Spleen (tissue), 11 donors: ENCODE results near the gene SPATS2. TPM values are rescaled to one million over a fixed set of nuclear protein-coding genes. Genes with fewer than 3 reads are reported as not detected.

ENCODE experiments used
- DNase-seq: peaks from one replicate; pipeline ENCODE4 v3.0.0-alpha.2; 2020
- H3K27ac ChIP-seq, 8 donors: fragments of 200-600 bp; sonication (generic) in 7 of 8; 1 replicate in 4 of 8; 2 replicates in 4 of 8; pipeline versions ENCODE4 v1.5.0 to v1.8.0; 2016 to 2021; ENCODE audit warnings: inconsistent platforms in 4 of 8, mild to moderate bottlenecking in 4 of 8, moderate library complexity in 1 of 8
- H3K27me3 ChIP-seq, 7 donors: fragments of 200-600 bp; sonication (generic) in 6 of 7; replicated peaks in 1 of 7; 1 replicate in 4 of 7; 2 replicates in 3 of 7; pipeline versions ENCODE4 v1.5.0 to v1.8.0; 2016 to 2021; ENCODE audit warnings: inconsistent platforms in 3 of 7, mild to moderate bottlenecking in 1 of 7
- H3K36me3 ChIP-seq, 6 donors: fragments of 200-600 bp; sonication (generic) in 5 of 6; 1 replicate in 4 of 6; 2 replicates in 2 of 6; pipeline versions ENCODE4 v1.5.0 to v1.8.0; 2016 to 2021; ENCODE audit warnings: inconsistent platforms in 2 of 6
- H3K4me1 ChIP-seq, 6 donors: fragments of 200-600 bp; sonication (generic) in 5 of 6; 1 replicate in 3 of 6; 2 replicates in 3 of 6; pipeline versions ENCODE4 v1.5.0 to v1.8.0; 2016 to 2021; ENCODE audit warnings: inconsistent platforms in 3 of 6
- H3K4me3 ChIP-seq, 8 donors: fragments of 200-600 bp; sonication (generic) in 7 of 8; 1 replicate in 4 of 8; 2 replicates in 4 of 8; pipeline versions ENCODE4 v1.5.0 to v1.8.0; 2016 to 2021; ENCODE audit warnings: inconsistent platforms in 4 of 8, mild to moderate bottlenecking in 4 of 8, moderate library complexity in 2 of 8
- H3K9me3 ChIP-seq, 8 donors: fragments of 200-600 bp; sonication (generic) in 7 of 8; 1 replicate in 4 of 8; 2 replicates in 4 of 8; pipeline versions ENCODE4 v1.5.0 to v1.8.0; 2016 to 2021; ENCODE audit warnings: inconsistent platforms in 4 of 8
- CTCF ChIP-seq, 11 experiments: fragments of 200-600 bp in 7 of 11; fragments of 450-650 bp in 4 of 11; sonication (generic) in 4 of 11; IDR thresholded peaks in 8 of 11; conservative IDR thresholded peaks in 3 of 11; 1 replicate in 7 of 11; 2 replicates in 4 of 11; pipeline versions ENCODE4 v1.4.0 to v1.8.0; 2016 to 2021; ENCODE audit warnings: antibody characterized with exemption in 11 of 11, inconsistent platforms in 4 of 11, mild to moderate bottlenecking in 1 of 11
- POLR2A ChIP-seq, 3 donors: fragments of 450-650 bp; IDR thresholded peaks; one replicate each; pipeline ENCODE4 v1.5.1; 2017; ENCODE audit warnings: antibody characterized with exemption in 3 of 3, mild to moderate bottlenecking in 1 of 3
- POLR2AphosphoS5 ChIP-seq, 3 donors: sonication (generic); formaldehyde crosslinking; IDR thresholded peaks; one replicate each; pipeline ENCODE4 v1.5.1; 2017; ENCODE audit warnings: antibody characterized with exemption in 3 of 3
- WGBS, 5 donors: extraction: QIAGEN DNeasy Blood & Tissue Kit in 3 of 5; methylation state at CpG; one replicate each; pipeline versions ENCODE4 v1.1.5 to v1.1.7; 2013 to 2018; 5-methylcytosine and 5-hydroxymethylcytosine counted together
- intact Hi-C: fragments of 100-400 bp; cut with DNase I; formaldehyde crosslinking; loops from one replicate; pipeline ENCODE4 v1.15.0; 2023; ENCODE audit warnings: low total_unique reads
- polyA plus RNA-seq, 3 donors: library from polyadenylated mRNA; stranded (reverse); fragments of 200-250 nt; gene quantifications; one replicate each; pipeline ENCODE4 v1.2.1, GENCODE V29; 2013
- total RNA-seq, 7 donors: library from RNA; depleted of rRNA in 3 of 7; stranded (reverse); fragments of >200 nt in 3 of 7; fragmentation: NEBNext Ultra II Directional in 4 of 7; extraction: Animal tissue kit (Norgen Biotek cat#: 25700) in 4 of 7; gene quantifications; one replicate each; pipeline versions ENCODE4 v1.1.0 to v1.2.1, GENCODE V29; 2016 to 2021
- donor health status: healthy with polysubstance abuse.
- donor health status: DM: no; HTN: no; CAD: no; lungs with moderate emphysema.
- donor health status: DM: no; HTN: no; CAD: no.
- donor health status: Bipolar disorder and iron deficiency.
- donor health status: healthy.
- donor health status: DM: no; HTN: no; CAD: no.
- donor health status: DM: yes; HTN: yes; CAD: no.

Gene SPATS2
- total and polyA plus RNA-seq, 10 donors = 7.1 to 27.0 (median 19.0) TPM

- intact Hi-C loops = no loop called here
- no peak overlapping the region for H3K27ac ChIP-seq
- H3K27me3 ChIP-seq = peaks cover 0 to 56% (median 0%) of the 10 kb centered on the region in 7 donors
- H3K4me3 ChIP-seq = no peak overlapping the region
- peaks cover 0 to 10% (median 2%) of the 10 kb centered on the region in 6 donors for H3K4me1 ChIP-seq
- no peaks in the 10 kb centered on the region for H3K36me3 ChIP-seq
- no peak for DNase-seq
- WGBS, 5 donors = 11 to 22% (median 15%) methylated on average over 3 of the region's 3 CpGs
- TF ChIP-seq CTCF (IDR thresholded peaks at IDR 0.05 in 8 of 11, conservative IDR thresholded peaks at IDR 0.05 in 3 of 11) = peak in 8 of 11 experiments; percentile 16 to 53 (median 35)
- TF ChIP-seq POLR2A (IDR thresholded peaks at IDR 0.05) = no peak
- no peaks in the 10 kb centered on the region for H3K9me3 ChIP-seq
Observed at GRCh38 chr12:49357103-49357678, 10.1 kb upstream of the SPATS2 start.

GRCh38 chr12:49358483-49359141 lies 8.7 kb upstream of the SPATS2 start:
- Histone ChIP-seq H3K9me3 (no peaks in the 10 kb centered on the region), H3K4me3 (no peak overlapping the region), H3K36me3 (no peaks in the 10 kb centered on the region), H3K4me1 (peaks cover 0 to 10% (median 2%) of the 10 kb centered on the region in 6 donors), H3K27me3 (peaks cover 0 to 42% (median 0%) of the 10 kb centered on the region in 7 donors), H3K27ac (no peak overlapping the region)
- intact Hi-C loops = loop anchor here (2.0 kb wide), 1 partner anchor 156 kb away; no protein-coding TSS in a partner anchor
- no peak for DNase-seq
- peak; percentile 56 to 83 (median 75) for TF ChIP-seq CTCF (IDR thresholded peaks at IDR 0.05 in 8 of 11, conservative IDR thresholded peaks at IDR 0.05 in 3 of 11)
- TF ChIP-seq POLR2AphosphoS5 (IDR thresholded peaks at IDR 0.05) = no peak
- WGBS, 5 donors = 18 to 29% (median 25%) methylated on average over 7 of the region's 7 CpGs

- H3K9me3 ChIP-seq = no peaks in the 10 kb centered on the region
- 79 to 91% (median 82%) methylated on average over 7 of the region's 7 CpGs for WGBS, 5 donors
- TF ChIP-seq CTCF (IDR thresholded peaks at IDR 0.05 in 8 of 11, conservative IDR thresholded peaks at IDR 0.05 in 3 of 11) (no peak), POLR2A (IDR thresholded peaks at IDR 0.05) (no peak), POLR2AphosphoS5 (IDR thresholded peaks at IDR 0.05) (no peak)
- H3K4me3 ChIP-seq = no peak overlapping the region
- intact Hi-C loops = loop anchor here (2.0 kb wide), 1 partner anchor 155 kb away; no protein-coding TSS in a partner anchor
- DNase-seq = no peak
- H3K27me3 ChIP-seq = peaks cover 0 to 32% (median 0%) of the 10 kb centered on the region in 7 donors
- H3K36me3 ChIP-seq = no peaks in the 10 kb centered on the region
- peaks cover 0 to 10% (median 3%) of the 10 kb centered on the region in 6 donors for H3K4me1 ChIP-seq
- no peak overlapping the region for H3K27ac ChIP-seq
Observed at GRCh38 chr12:49359671-49360070, 7.6 kb upstream of the SPATS2 start.

GRCh38 chr12:49362077-49362476 lies 5.2 kb upstream of the SPATS2 start:
- Histone ChIP-seq H3K27ac (no peak overlapping the region), H3K9me3 (no peaks in the 10 kb centered on the region), H3K36me3 (no peaks in the 10 kb centered on the region), H3K4me1 (peaks cover 0 to 27% (median 15%) of the 10 kb centered on the region in 6 donors), H3K27me3 (peaks cover 0 to 26% (median 0%) of the 10 kb centered on the region in 7 donors), H3K4me3 (no peak overlapping the region)
- intact Hi-C loops = no loop called here
- no peak for TF ChIP-seq CTCF (IDR thresholded peaks at IDR 0.05 in 8 of 11, conservative IDR thresholded peaks at IDR 0.05 in 3 of 11)
- TF ChIP-seq POLR2AphosphoS5 (IDR thresholded peaks at IDR 0.05) = no peak
- no peak for TF ChIP-seq POLR2A (IDR thresholded peaks at IDR 0.05)
- WGBS, 5 donors = 83 to 98% (median 97%) methylated on average over 1 of the region's 1 CpG
- no peak for DNase-seq
